ENCODE measurements around the gene HHAT.

Gene HHAT

DNA sequence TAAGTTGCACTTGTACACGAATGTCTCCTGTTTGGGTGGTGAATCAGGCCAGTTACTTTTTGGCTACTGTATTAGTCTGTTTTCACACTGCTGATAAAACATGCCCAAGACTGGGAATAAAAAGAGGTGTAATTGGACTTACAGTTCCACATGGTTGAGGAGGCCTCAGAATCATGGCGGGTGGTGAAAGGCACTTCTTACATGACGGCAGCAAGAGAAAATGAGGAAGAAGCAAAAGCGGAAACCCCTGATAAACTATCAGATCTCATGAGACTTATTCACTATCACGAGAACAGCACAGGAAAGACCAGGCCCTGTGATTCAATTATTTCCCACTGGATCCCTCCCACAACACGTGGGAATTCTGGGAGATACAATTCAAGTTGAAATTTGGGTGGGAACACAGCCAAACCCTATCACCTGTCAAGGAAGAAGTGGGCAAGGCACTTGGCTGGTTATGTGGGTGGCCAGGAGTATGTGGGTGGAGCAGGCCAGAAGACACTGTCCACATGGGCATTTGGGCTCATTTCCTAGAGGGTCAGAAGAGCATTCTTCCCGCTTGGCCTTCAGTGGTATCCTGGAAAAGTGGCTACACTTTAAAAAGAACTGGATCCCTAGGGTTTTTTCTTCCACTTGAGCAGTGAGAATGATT lies 228.8 kb downstream of the HHAT start:
- TF ChIP-seq CTCF (IDR thresholded peaks at IDR 0.05; ENCODE audit: insufficient read depth, low read length, missing control alignments), result no peak
- ChIA-PET CTCF (no interaction called here), POLR2A (no interaction called here)
- DNase-seq (ENCODE audit: low read depth, low spot score), result no peak
- H3K4me3 ChIP-seq (ENCODE audit: low read depth, low read length), result no peak overlapping the region

- ChIA-PET CTCF (no interaction called here), POLR2A (no interaction called here)
- TF ChIP-seq CTCF (IDR thresholded peaks at IDR 0.05; ENCODE audit: insufficient read depth, low read length, missing control alignments), result no peak
- DNase-seq (ENCODE audit: low read depth, low spot score), result no peak
- H3K4me3 ChIP-seq (ENCODE audit: low read depth, low read length), result no peak overlapping the region
Observed at GRCh38 chr1:210558302-210558701, 229.6 kb downstream of the HHAT start.

DNA sequence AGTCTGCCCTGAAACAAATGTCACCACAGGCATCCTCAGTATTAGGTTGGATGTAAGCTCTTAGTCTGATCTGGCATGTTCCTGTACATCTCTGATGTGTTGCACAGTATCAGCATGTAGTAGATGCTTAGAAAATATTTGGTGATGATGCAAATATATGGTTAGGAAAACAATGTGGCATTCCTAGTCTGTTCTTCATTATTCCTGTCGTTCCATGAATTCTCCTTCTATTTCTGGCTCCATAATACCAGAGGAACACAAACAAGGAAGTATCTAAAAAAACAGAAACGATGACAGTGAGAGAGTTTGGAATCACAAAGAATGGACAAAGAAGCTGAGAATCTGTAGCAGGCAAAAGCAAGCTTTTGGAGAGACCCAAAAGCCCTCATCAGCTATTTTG lies 236.6 kb downstream of the HHAT start:
- peak; percentile 45 for DNase-seq (ENCODE audit: low read depth, low spot score)
- CTCF ChIA-PET, result interaction anchor here (1.0 to 4.1 kb wide), 4 partner anchors 12 to 569 kb away, joined by 3 to 22 read pairs (median 8); partner anchors contain the start of gene KCNH1
- POLR2A ChIA-PET, result interaction anchor here (0.6 kb wide), 1 partner anchor 186 kb away, joined by 3 read pairs; no protein-coding TSS in a partner anchor
- TF ChIP-seq CTCF (IDR thresholded peaks at IDR 0.05; ENCODE audit: insufficient read depth, low read length, missing control alignments), result no peak
- H3K4me3 ChIP-seq (ENCODE audit: low read depth, low read length), result no peak overlapping the region

DNA sequence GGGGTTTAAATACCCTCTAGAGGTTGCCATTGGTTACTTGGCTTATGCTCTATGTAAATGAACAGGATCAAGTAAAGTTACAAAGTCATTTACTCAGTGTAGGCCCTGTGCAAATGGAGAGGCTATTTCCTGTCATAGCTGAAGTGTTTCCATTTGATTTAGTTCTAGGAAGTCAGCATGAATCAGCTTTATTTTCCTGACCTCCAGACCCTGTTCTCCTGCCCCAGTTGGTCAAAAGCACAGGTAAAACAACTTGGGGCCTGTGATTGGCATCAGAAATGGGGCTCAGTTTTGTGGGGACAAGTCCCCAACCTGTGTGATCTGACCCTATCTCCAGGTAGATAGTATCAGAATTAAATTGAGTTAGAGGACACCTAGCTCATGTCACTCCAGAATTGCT lies 239.9 kb downstream of the HHAT start:
- DNase-seq (ENCODE audit: low read depth, low spot score), result no peak
- TF ChIP-seq CTCF (IDR thresholded peaks at IDR 0.05; ENCODE audit: insufficient read depth, low read length, missing control alignments), result no peak
- CTCF ChIA-PET, result interaction anchor here (1.0 to 4.1 kb wide), 7 partner anchors 11 to 566 kb away, joined by 3 to 24 read pairs (median 4); partner anchors contain the start of gene KCNH1
- no peak overlapping the region for H3K4me3 ChIP-seq (ENCODE audit: low read depth, low read length)
- POLR2A ChIA-PET, result interaction anchor here (1.0 kb wide), 1 partner anchor 19 kb away, joined by 3 read pairs; no protein-coding TSS in a partner anchor

- no peak for TF ChIP-seq CTCF (IDR thresholded peaks at IDR 0.05; ENCODE audit: insufficient read depth, low read length, missing control alignments)
- ChIA-PET POLR2A (no interaction called here), CTCF (interaction anchor here (1.4 to 1.8 kb wide), 2 partner anchors 163 to 564 kb away, joined by 5 to 7 read pairs; partner anchors contain the start of gene KCNH1)
- DNase-seq (ENCODE audit: low read depth, low spot score), result no peak
- H3K4me3 ChIP-seq (ENCODE audit: low read depth, low read length), result no peak overlapping the region
Observed at GRCh38 chr1:210570116-210570515, 241.4 kb downstream of the HHAT start.

GRCh38 chr1:210571356-210572284 lies 242.9 kb downstream of the HHAT start:
- ChIA-PET POLR2A (no interaction called here), CTCF (interaction anchor here (1.5 to 1.8 kb wide), 3 partner anchors 11 to 562 kb away, joined by 3 to 7 read pairs (median 4); partner anchors contain the start of gene KCNH1)
- no peak for DNase-seq (ENCODE audit: low read depth, low spot score)
- no peak for TF ChIP-seq CTCF (IDR thresholded peaks at IDR 0.05; ENCODE audit: insufficient read depth, low read length, missing control alignments)
- no peak overlapping the region for H3K4me3 ChIP-seq (ENCODE audit: low read depth, low read length)

All from AG04449 (cell line).